Measurements from ENCODE around the gene SPATS2. TPM values are rescaled to one million over a fixed set of nuclear protein-coding genes. Genes with fewer than 3 reads are reported as not detected.

SPATS2 gene
- total and polyA plus RNA-seq, 2 donors (not counting 3 experiments of a cell fraction or from before 2014, with no cell fraction given) = 55.8 to 66.5 TPM

GRCh38 chr12:49389387-49389703, 22.1 kb downstream of the SPATS2 start:
- H4K20me1 ChIP-seq (replicated peaks; ENCODE audit: control insufficient read depth, extremely low read depth, insufficient read depth, low read length) = no peaks in the 10 kb centered on the region
- ChIA-PET CTCF (interaction anchor here (1.1 to 1.7 kb wide), 3 partner anchors 11 to 125 kb away, joined by 4 read pairs; no protein-coding TSS in a partner anchor), POLR2A (no interaction called here)
- no peak for DNase-seq (ENCODE audit: low read depth, low spot score)
- no peak for FAIRE-seq
- no peak overlapping the region for H3K4me2 ChIP-seq (ENCODE audit: insufficient read depth, low read length)
- H3K79me2 ChIP-seq (ENCODE audit: control insufficient read depth, insufficient read depth, low read length) = peaks cover 97% of the 10 kb centered on the region
- no peaks in the 10 kb centered on the region for H3K9me1 ChIP-seq (replicated peaks; ENCODE audit: control insufficient read depth, extremely low read depth, insufficient read depth, low read length)
- BruUV-seq (replicated peaks) = no TSS peak
- H3K9ac ChIP-seq (replicated peaks; ENCODE audit: extremely low read depth, insufficient read depth, low read length) = no peak overlapping the region
- H3K9me3 ChIP-seq (replicated peaks; ENCODE audit: control insufficient read depth, insufficient read depth, low read length) = no peaks in the 10 kb centered on the region
- dilution Hi-C loops (cut with MboI; ENCODE audit: extremely low pct_ligation_motif_present, low sequenced_read_pairs) = no loop called here
- TF ChIP-seq MYC (IDR thresholded peaks at IDR 0.05; ENCODE audit: low read depth, low read length) (no peak), GATA2 (IDR thresholded peaks at IDR 0.05; ENCODE audit: insufficient read depth, insufficient read length, low read depth, low read length) (no peak)
- H3K4me1 ChIP-seq (ENCODE audit: control insufficient read depth, extremely low read depth, insufficient read depth, low read length) = peaks cover 11% of the 10 kb centered on the region
- H3K4me3 ChIP-seq (replicated peaks in 1 of 3; ENCODE audit: insufficient read depth in 1 of 3, low read depth in 1 of 3, low read length in 3 of 3) = no peak overlapping the region
- no peaks in the 10 kb centered on the region for H3K27me3 ChIP-seq (ENCODE audit: control insufficient read depth in 2 of 2, insufficient read depth in 2 of 2, low read length in 2 of 2)
- no peak overlapping the region for H2AFZ ChIP-seq (ENCODE audit: low read depth, low read length)
- intact Hi-C loops (cut with micrococcal nuclease) = no loop called here
- H3K27ac ChIP-seq (ENCODE audit: insufficient read depth, low read depth, low read length) = no peak overlapping the region
- no peaks in the 10 kb centered on the region for H3K36me3 ChIP-seq (ENCODE audit: control insufficient read depth in 2 of 2, extremely low read depth in 1 of 2, insufficient read depth in 2 of 2, low read length in 2 of 2)

GRCh38 chr12:49397000-49397399, 29.7 kb downstream of the SPATS2 start:
- CTCF ChIA-PET = interaction anchor here (0.9 to 1.5 kb wide), 6 partner anchors 20 to 86 kb away, joined by 3 to 7 read pairs (median 4); no protein-coding TSS in a partner anchor
- POLR2A ChIA-PET = interaction anchor here (0.6 to 1.1 kb wide), 2 partner anchors 20 to 53 kb away, joined by 3 to 6 read pairs; no protein-coding TSS in a partner anchor
- intact Hi-C loops (cut with micrococcal nuclease) (no loop called here), dilution Hi-C loops (cut with MboI; ENCODE audit: extremely low pct_ligation_motif_present, low sequenced_read_pairs) (no loop called here)
- H3K9me1 ChIP-seq (replicated peaks; ENCODE audit: control insufficient read depth, extremely low read depth, insufficient read depth, low read length) = no peaks in the 10 kb centered on the region
- no peak overlapping the region for H3K27ac ChIP-seq (ENCODE audit: insufficient read depth, low read depth, low read length)
- peaks cover 10% of the 10 kb centered on the region for H3K4me1 ChIP-seq (ENCODE audit: control insufficient read depth, extremely low read depth, insufficient read depth, low read length)
- BruUV-seq (replicated peaks) = no TSS peak
- peaks cover 99% of the 10 kb centered on the region for H3K79me2 ChIP-seq (ENCODE audit: control insufficient read depth, insufficient read depth, low read length)
- no peak for DNase-seq (ENCODE audit: low read depth, low spot score)
- H3K4me2 ChIP-seq (ENCODE audit: insufficient read depth, low read length) = no peak overlapping the region
- no peak overlapping the region for H3K4me3 ChIP-seq (replicated peaks in 1 of 3; ENCODE audit: insufficient read depth in 1 of 3, low read depth in 1 of 3, low read length in 3 of 3)
- H4K20me1 ChIP-seq (replicated peaks; ENCODE audit: control insufficient read depth, extremely low read depth, insufficient read depth, low read length) = peaks cover 17% of the 10 kb centered on the region
- H3K9ac ChIP-seq (replicated peaks; ENCODE audit: extremely low read depth, insufficient read depth, low read length) = no peak overlapping the region
- no peak for FAIRE-seq
- no peak for TF ChIP-seq POLR2A (IDR thresholded peaks at IDR 0.05; ENCODE audit: low read depth, low read length)
- TF ChIP-seq MYC (IDR thresholded peaks at IDR 0.05; ENCODE audit: low read depth, low read length) = no peak
- TF ChIP-seq EZH2 (IDR thresholded peaks at IDR 0.05; ENCODE audit: borderline replicate concordance, low read depth, low read length, severe bottlenecking) = no peak
- no peak for TF ChIP-seq POLR2AphosphoS5 (IDR thresholded peaks at IDR 0.05; ENCODE audit: insufficient read depth, low read depth, low read length)
- TF ChIP-seq JUN (IDR thresholded peaks at IDR 0.05; ENCODE audit: borderline replicate concordance, insufficient read depth, insufficient read length, low read depth) = no peak
- TF ChIP-seq CTCF (IDR thresholded peaks at IDR 0.05; ENCODE audit: extremely low read depth in 1 of 2, insufficient read depth in 1 of 2, low read depth in 1 of 2, low read length in 2 of 2) = no peak
- no peak for TF ChIP-seq GATA2 (IDR thresholded peaks at IDR 0.05; ENCODE audit: insufficient read depth, insufficient read length, low read depth, low read length)
- TF ChIP-seq MAX (IDR thresholded peaks at IDR 0.05; ENCODE audit: insufficient read depth, insufficient read length) = no peak
- H3K36me3 ChIP-seq (ENCODE audit: control insufficient read depth in 2 of 2, extremely low read depth in 1 of 2, insufficient read depth in 2 of 2, low read length in 2 of 2) = no peaks in the 10 kb centered on the region
- H2AFZ ChIP-seq (ENCODE audit: low read depth, low read length) = no peak overlapping the region
- H3K27me3 ChIP-seq (ENCODE audit: control insufficient read depth in 2 of 2, insufficient read depth in 2 of 2, low read length in 2 of 2) = no peaks in the 10 kb centered on the region
- H3K9me3 ChIP-seq (replicated peaks; ENCODE audit: control insufficient read depth, insufficient read depth, low read length) = no peaks in the 10 kb centered on the region

Measured in endothelial cell of umbilical vein (primary cell).